Astrocyte of the spinal cord (primary cell): ENCODE results near the gene ERBIN.

ENCODE experiments used
- DNase-seq: peaks from one replicate; pipeline ENCODE4 v3.0.0; 2011; ENCODE audit warnings: low read depth, low spot score
- H3K4me3 ChIP-seq: 2 replicates; pipeline ENCODE4 v1.5.1; 2011; ENCODE audit warnings: low read depth, mild to moderate bottlenecking, low read length, moderate library complexity
- CTCF ChIP-seq: IDR thresholded peaks from 2 replicates; pipeline ENCODE4 v1.5.1; 2012; ENCODE audit warnings: low read depth, mild to moderate bottlenecking, low read length, inconsistent platforms
- in situ Hi-C: cut with HindIII; loops from 2 replicates; pipeline ENCODE4 v1.10.0; 2017; ENCODE audit warnings: low sequenced_read_pairs

ERBIN gene

GRCh38 chr5:66122379-66123034, 196.1 kb downstream of the ERBIN start:
- H3K4me3 ChIP-seq, result no peak overlapping the region
- no peak for DNase-seq
- no peak for TF ChIP-seq CTCF
- in situ Hi-C loops, result no loop called here

GRCh38 chr5:66129144-66129543, 202.8 kb downstream of the ERBIN start:
- no peak for DNase-seq
- in situ Hi-C loops, result no loop called here
- TF ChIP-seq CTCF, result no peak
- H3K4me3 ChIP-seq, result no peak overlapping the region

GRCh38 chr5:66130493-66130892, 204.1 kb downstream of the ERBIN start:
- no peak overlapping the region for H3K4me3 ChIP-seq
- no peak for TF ChIP-seq CTCF
- no peak for DNase-seq
- in situ Hi-C loops, result no loop called here
